Stimulated activated CD4-positive, alpha-beta T cell treated with anti-CD3 and anti-CD28 coated beads, Interleukin-2, amount 100 ng/mL, for 4 hours (primary cell): Measurements from ENCODE around the gene IKBKE.
A peak's percentile ranks its signal among the peaks of the same experiment; 100 is the strongest.

Source experiments
- DNase-seq: peaks from one replicate; pipeline ENCODE4 v3.0.0-alpha.2; 2020; ENCODE audit warnings: low read depth

IKBKE gene

DNA sequence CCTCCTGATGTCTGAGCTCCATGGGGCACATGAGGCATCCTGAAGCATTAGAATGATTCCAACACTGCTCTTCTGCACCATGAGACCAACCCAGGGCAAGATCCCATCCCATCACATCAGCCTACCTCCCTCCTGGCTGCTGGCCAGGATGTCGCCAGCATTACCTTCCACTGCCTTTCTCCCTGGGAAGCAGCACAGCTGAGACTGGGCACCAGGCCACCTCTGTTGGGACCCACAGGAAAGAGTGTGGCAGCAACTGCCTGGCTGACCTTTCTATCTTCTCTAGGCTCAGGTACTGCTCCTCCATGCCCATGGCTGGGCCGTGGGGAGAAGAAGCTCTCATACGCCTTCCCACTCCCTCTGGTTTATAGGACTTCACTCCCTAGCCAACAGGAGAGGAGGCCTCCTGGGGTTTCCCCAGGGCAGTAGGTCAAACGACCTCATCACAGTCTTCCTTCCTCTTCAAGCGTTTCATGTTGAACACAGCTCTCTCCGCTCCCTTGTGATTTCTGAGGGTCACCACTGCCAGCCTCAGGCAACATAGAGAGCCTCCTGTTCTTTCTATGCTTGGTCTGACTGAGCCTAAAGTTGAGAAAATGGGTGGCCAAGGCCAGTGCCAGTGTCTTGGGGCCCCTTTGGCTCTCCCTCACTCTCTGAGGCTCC lies 26.0 kb downstream of the IKBKE start:
- no peak for DNase-seq

DNA sequence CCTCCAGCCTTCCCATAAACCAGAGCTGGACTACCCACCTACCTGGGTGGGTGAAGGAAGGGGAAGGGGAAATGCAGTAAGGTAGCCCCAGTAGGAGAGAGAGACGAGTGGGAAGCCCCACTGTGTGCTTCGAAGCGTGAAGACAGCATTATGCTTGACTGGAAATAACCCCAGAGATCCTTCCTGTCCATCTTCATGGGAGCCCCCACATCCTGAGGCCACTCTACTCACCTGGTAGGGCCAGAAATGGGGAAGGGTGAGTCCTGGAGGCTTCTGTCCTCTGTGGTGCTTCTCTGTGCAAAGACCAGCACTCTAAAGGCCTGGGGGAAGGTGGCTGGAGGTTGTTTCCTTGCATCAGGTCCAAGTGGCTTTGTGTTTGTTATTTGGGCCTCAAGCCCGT lies 27.1 kb downstream of the IKBKE start:
- DNase-seq: no peak

GRCh38 chr1:206497774-206498173 lies 27.5 kb downstream of the IKBKE start:
- DNase-seq: no peak

GRCh38 chr1:206498685-206499084 lies 28.4 kb downstream of the IKBKE start:
- no peak for DNase-seq

- DNase-seq: no peak
Measured at GRCh38 chr1:206500046-206500445, 29.8 kb downstream of the IKBKE start.

GRCh38 chr1:206501881-206502280 lies 31.6 kb downstream of the IKBKE start:
- no peak for DNase-seq

DNA sequence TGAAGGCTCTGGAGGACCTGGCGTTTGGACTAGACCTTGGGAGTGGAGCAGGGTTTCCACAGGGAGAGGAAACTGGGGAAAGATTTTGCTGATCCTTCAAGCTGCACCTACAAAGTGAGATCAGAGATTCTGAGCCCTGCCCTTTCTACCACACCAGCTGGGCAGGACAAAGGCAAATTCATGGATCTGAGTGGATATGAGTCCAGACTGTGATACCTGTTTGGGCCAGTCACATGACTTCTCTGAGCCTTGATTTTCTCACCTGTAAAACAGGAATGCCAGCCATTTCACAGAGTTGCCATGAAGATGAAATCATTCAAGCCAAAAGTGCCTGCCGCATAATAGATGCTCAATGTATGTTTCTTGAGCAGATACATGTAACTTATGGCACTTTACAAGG lies 32.1 kb downstream of the IKBKE start:
- no peak for DNase-seq

DNA sequence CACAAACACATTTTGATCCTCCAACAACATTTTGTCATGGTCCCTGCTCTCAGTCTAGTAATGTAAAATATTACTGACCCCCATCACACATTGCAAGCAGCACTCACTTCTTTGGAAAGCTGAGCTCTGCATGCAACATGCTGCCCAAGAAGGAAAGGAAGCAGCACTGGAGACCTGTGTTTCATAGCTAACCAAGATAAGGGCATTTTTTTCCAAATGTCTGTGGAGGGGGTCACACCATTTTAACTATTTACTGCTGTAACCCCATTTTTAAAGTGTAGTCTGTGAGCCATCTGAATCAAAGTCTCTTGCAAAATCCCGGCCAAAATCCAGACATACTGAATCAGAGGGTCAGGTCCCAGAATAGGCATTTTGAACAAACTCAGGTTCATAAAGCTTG lies 32.5 kb downstream of the IKBKE start:
- no peak for DNase-seq

DNA sequence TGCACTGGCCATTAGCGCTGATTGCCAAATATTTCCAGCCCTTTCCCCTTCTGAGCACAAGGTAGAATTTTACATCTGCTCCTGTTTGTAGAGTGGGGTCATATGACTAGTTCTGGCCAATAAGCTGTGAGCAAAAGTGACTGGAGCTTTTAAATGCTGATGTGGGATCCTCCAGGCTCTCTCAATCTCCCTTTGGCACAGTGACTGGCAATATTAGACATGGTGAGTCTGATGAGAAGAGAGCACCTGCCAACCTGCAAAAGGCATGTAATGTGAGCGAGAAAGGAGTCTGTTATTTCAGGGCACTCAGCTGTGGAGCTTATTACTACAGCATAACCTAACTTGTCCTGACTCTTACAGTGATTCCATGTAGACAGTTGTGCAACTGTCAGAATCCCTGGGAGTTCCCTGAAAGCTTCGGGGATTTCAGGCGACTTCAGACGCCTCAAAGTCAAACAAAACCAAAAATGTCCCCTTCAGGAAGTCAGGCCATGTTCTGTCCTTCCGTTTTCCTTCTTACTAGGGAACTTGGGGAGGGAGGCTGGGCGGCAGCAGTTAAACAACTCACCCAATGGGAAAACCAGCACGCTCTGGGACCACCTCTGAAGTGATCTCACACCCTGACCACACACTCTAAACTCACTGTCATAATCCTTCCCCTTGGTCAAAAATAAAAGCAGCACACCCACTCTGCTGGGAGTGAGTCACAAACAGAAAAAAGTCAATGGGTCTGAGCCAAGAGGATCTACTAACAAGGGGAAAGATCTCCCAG lies 33.5 kb downstream of the IKBKE start:
- no peak for DNase-seq

DNA sequence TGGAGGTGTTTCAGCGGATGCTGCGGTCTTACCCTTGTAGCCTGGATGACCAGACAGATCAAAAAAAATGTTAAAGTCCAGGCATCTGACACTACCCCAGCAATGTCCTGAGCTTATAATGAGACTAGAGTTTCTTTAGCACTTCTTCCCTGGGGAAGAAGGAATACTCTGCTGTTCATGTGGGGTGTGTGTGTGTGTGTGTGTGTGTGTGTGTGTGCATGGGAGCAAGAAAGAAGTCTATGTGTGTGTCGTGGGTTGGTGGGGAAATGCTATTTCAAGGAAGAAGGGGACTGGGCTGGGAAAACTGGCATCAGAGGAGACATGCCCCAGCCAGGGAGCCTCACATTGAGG lies 34.1 kb downstream of the IKBKE start:
- no peak for DNase-seq

- no peak for DNase-seq
Measured at GRCh38 chr1:206505702-206506355, 35.6 kb downstream of the IKBKE start.

DNA sequence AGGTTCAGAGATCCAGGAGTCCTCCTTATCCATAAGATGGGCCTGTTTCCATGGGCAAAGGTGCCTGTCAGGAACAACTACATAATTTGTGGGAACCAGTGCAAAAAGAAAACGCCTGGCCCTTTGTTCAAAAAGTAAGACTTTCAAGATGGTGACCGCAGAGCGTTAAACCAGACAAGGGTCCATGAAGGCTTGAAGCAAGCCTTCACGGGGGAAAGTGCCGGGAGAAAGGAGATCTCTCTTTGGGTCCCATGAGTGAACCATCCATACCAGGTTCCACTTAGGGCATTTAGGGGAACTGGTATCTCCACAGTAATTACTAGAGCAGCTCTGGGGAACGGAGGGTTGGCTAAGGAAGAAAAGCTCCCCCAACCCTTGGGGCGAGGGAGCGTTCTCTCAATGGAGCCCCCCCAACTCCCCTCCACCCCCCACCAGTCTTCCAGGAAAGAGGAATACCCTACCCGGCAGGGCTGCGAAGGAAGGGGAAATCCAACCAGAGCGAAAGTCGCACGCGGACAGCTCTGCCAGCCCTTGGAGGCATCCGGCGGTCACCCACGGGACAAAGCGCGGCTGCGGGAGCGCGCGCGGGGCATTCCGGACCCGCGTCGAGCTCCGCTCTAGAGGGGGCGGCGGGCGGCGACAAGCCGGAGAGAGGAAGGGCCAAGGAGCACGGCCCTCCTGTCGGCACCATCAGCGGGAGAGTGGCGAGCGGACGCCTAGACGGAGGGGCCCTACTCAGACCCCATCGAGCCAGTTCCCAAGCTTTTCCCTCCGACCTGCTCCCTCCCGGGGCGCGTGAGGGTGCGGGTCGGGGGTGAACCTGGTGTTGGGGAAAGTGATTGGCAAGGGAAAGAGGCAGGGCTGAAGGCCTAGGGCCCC lies 36.4 kb downstream of the IKBKE start:
- no peak for DNase-seq

GRCh38 chr1:206507284-206508129 lies 37.2 kb downstream of the IKBKE start, which contains the start of gene RASSF5:
Gene RASSF5 (plus strand): TSS chr1:206507531. CDS start chr1:206507603, 72 bp downstream.
- DNase-seq: peak; percentile 69

- DNase-seq: no peak
Measured at GRCh38 chr1:206508130-206508889, 38.0 kb downstream of the IKBKE start.

DNA sequence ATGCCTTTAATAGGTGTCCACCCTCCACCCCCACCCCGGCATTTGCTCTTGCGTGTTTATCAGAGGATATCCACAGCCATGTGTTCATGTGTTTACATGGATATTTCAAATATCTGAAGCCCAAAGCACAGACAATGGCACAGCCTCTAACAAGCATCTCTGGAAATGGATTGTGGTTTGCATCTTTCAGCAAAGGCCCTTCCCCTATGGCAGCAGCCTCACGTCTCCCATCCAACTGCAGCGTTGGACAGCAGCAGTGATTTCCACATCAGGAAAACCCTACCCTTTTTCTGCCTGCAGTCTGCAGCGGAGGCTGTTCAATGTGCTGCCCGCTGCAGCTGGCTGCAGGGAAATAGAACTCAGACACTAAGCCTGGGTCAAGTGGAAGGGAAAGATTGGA lies 38.7 kb downstream of the IKBKE start:
- DNase-seq: no peak

GRCh38 chr1:206509612-206510257 lies 39.5 kb downstream of the IKBKE start:
- DNase-seq: no peak

DNA sequence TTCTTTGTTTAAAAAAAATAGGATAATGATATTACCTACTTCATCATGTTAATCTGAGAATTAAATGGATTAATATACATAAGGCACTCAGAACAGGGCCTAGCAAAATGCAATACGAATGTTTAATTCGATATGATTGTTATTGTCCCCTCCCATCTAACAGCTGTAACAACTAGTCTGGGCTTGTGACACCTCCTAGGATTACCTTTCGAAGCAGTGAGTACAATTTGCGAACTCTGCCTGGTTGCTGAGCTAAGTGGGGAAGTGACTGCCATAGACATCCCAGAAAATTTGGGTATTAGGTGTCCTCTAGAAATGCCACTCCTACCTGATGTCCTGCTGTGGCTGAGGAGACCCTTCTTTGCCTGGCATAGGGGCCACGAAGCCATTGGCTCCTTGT lies 40.1 kb downstream of the IKBKE start:
- DNase-seq: no peak

GRCh38 chr1:206511362-206512057 lies 41.2 kb downstream of the IKBKE start:
- no peak for DNase-seq

DNA sequence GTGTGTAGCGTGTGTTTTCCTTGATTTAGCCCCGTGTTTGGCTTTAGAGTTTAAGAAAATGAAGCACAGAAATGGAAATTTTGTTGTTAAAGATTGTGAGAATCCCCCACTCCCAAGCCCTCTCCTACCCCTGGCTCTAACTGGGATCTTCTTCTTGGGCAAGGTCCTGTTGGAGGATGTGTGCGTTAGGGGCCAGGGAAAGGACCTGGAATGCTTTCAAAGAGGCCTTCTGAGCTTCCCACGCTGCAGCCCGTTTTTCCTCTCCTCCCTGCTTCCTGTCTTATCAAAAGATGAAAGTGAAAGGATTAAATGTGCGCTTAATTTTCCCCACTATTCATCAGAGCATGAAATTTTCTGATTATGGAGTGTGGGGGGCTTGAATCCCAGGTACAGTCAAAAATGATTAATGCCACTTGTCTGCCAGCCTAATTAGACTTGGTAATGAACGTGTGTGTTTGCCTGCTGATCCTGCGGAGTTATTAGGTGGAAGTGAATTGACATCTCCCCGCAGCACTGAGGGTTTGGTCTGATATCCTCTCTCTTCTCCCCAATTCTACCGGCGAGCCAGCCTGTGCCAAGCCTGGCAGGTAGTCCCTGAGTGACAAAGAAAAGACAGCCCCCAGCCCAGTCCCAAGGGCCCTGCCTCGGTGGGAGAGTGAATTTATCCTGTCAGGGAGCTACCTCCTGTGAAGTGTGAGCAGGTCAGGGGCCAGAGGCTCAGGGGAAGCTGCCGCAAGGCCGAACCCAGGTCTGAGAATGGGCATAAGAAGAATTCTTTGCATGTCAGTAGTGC lies 42.0 kb downstream of the IKBKE start:
- no peak for DNase-seq
